AG08396 (cell line): ENCODE data around the gene SEMA5A.

ENCODE experiments used
- DNase-seq: peaks from one replicate; pipeline ENCODE4 v3.0.0; 2012; ENCODE audit warnings: low spot score, mixed read lengths

The SEMA5A gene

GRCh38 chr5:9166202-9167112, 379.4 kb downstream of the SEMA5A start:
- no peak for DNase-seq

GRCh38 chr5:9165546-9165945, 380.3 kb downstream of the SEMA5A start:
- no peak for DNase-seq

GRCh38 chr5:9160747-9161146, 385.1 kb downstream of the SEMA5A start:
- DNase-seq, result no peak

GRCh38 chr5:9157811-9158210, 388.1 kb downstream of the SEMA5A start:
- no peak for DNase-seq

- no peak for DNase-seq
Observed at GRCh38 chr5:9157020-9157419, 388.9 kb downstream of the SEMA5A start.

- peak; percentile 40 for DNase-seq
Observed at GRCh38 chr5:9156282-9156681, 389.6 kb downstream of the SEMA5A start.

- DNase-seq, result no peak
Observed at GRCh38 chr5:9151684-9152427, 394.0 kb downstream of the SEMA5A start.

GRCh38 chr5:9149988-9150387, 395.9 kb downstream of the SEMA5A start:
- peak; percentile 15 for DNase-seq

GRCh38 chr5:9148242-9148641, 397.6 kb downstream of the SEMA5A start:
- no peak for DNase-seq

- no peak for DNase-seq
Observed at GRCh38 chr5:9140711-9141110, 405.2 kb downstream of the SEMA5A start.

GRCh38 chr5:9140202-9140601, 405.7 kb downstream of the SEMA5A start:
- DNase-seq, result no peak

- DNase-seq, result no peak
Observed at GRCh38 chr5:9139344-9139743, 406.5 kb downstream of the SEMA5A start.

GRCh38 chr5:9128136-9128535, 417.7 kb downstream of the SEMA5A start:
- no peak for DNase-seq

- DNase-seq, result no peak
Observed at GRCh38 chr5:9126490-9126889, 419.4 kb downstream of the SEMA5A start.

GRCh38 chr5:9125852-9126251, 420.0 kb downstream of the SEMA5A start:
- DNase-seq, result no peak

GRCh38 chr5:9124838-9125237, 421.0 kb downstream of the SEMA5A start:
- DNase-seq, result no peak

GRCh38 chr5:9124071-9124470, 421.8 kb downstream of the SEMA5A start:
- DNase-seq, result no peak

- DNase-seq, result no peak
Observed at GRCh38 chr5:9122528-9122927, 423.3 kb downstream of the SEMA5A start.

- no peak for DNase-seq
Observed at GRCh38 chr5:9121597-9121996, 424.3 kb downstream of the SEMA5A start.

- no peak for DNase-seq
Observed at GRCh38 chr5:9118852-9119251, 427.0 kb downstream of the SEMA5A start.

GRCh38 chr5:9115093-9115492, 430.8 kb downstream of the SEMA5A start:
- no peak for DNase-seq

- DNase-seq, result no peak
Observed at GRCh38 chr5:9112520-9113291, 433.2 kb downstream of the SEMA5A start.
